HUES64 (cell line): ENCODE data around the gene NTN4.
"Not testable (repeated sequence)": the region's sequence is repeated elsewhere in the genome, so short reads cannot be mapped to it uniquely, and the experiment has no call there.

Experiments
- H3K27ac ChIP-seq: 2 replicates; pipeline ENCODE4 v1.7.0; 2013; ENCODE audit warnings: low read depth, low read length, inconsistent platforms
- H3K27me3 ChIP-seq: 2 replicates; pipeline ENCODE4 v1.6.1; 2013; ENCODE audit warnings: mild to moderate bottlenecking, low read length; ENCODE audit not compliant: insufficient read depth
- H3K36me3 ChIP-seq: 2 replicates; pipeline ENCODE4 v1.6.1; 2013; ENCODE audit warnings: mild to moderate bottlenecking, low read length; ENCODE audit not compliant: insufficient read depth
- H3K4me1 ChIP-seq: 2 replicates; pipeline ENCODE4 v1.6.1; 2013; ENCODE audit warnings: mild to moderate bottlenecking, low read length, moderate library complexity; ENCODE audit not compliant: insufficient read depth
- H3K4me3 ChIP-seq: 2 replicates; pipeline ENCODE4 v1.5.1; 2013; ENCODE audit warnings: mild to moderate bottlenecking, low read length, moderate library complexity
- H3K9ac ChIP-seq: 2 replicates; pipeline ENCODE4 v1.6.1; 2013; ENCODE audit warnings: mild to moderate bottlenecking, low read depth, low read length
- H3K9me3 ChIP-seq: 2 replicates; pipeline ENCODE4 v1.6.1; 2013; ENCODE audit warnings: low read depth, low read length; ENCODE audit not compliant: insufficient read depth
- WGBS: fragments of 150-250, 120-280 bp; methylation state at CpG from one replicate; pipeline ENCODE4 v1.1.7; 2013; ENCODE audit warnings: missing lambda C conversion rate; 5-methylcytosine and 5-hydroxymethylcytosine counted together

The NTN4 gene

GRCh38 chr12:95741635-95742034 is 48.9 kb downstream of the NTN4 start:
- Histone ChIP-seq H3K9ac (no peak overlapping the region), H3K4me3 (no peak overlapping the region), H3K4me1 (no peaks in the 10 kb centered on the region), H3K36me3 (no peaks in the 10 kb centered on the region; the same call in 1 of the 2 replicates), H3K9me3 (no peaks in the 10 kb centered on the region), H3K27me3 (no peaks in the 10 kb centered on the region), H3K27ac (no peak overlapping the region)
- 80% methylated on average over 1 of the region's 3 CpGs for WGBS

- Histone ChIP-seq H3K4me1 (no peaks in the 10 kb centered on the region), H3K9me3 (no peaks in the 10 kb centered on the region), H3K4me3 (no peak overlapping the region), H3K27ac (no peak overlapping the region), H3K27me3 (no peaks in the 10 kb centered on the region), H3K9ac (no peak overlapping the region), H3K36me3 (no peaks in the 10 kb centered on the region; the same call in 1 of the 2 replicates)
- 83% methylated on average over 1 of the region's 1 CpG for WGBS
Observed at GRCh38 chr12:95740751-95741150, 49.8 kb downstream of the NTN4 start.

GRCh38 chr12:95739561-95740313 is 50.8 kb downstream of the NTN4 start:
- Histone ChIP-seq H3K4me3 (no peak overlapping the region), H3K9me3 (no peaks in the 10 kb centered on the region), H3K9ac (no peak overlapping the region), H3K27me3 (no peaks in the 10 kb centered on the region), H3K27ac (no peak overlapping the region), H3K4me1 (no peaks in the 10 kb centered on the region), H3K36me3 (no peaks in the 10 kb centered on the region; the same call in 1 of the 2 replicates)
- WGBS = 95% methylated on average over 13 of the region's 13 CpGs

GRCh38 chr12:95738024-95738611 is 52.4 kb downstream of the NTN4 start:
- Histone ChIP-seq H3K36me3 (no peaks in the 10 kb centered on the region; the same call in 1 of the 2 replicates), H3K4me3 (no peak overlapping the region), H3K9ac (no peak overlapping the region), H3K4me1 (no peaks in the 10 kb centered on the region), H3K27ac (no peak overlapping the region), H3K9me3 (no peaks in the 10 kb centered on the region), H3K27me3 (no peaks in the 10 kb centered on the region)
- 90% methylated on average over 11 of the region's 11 CpGs for WGBS

DNA sequence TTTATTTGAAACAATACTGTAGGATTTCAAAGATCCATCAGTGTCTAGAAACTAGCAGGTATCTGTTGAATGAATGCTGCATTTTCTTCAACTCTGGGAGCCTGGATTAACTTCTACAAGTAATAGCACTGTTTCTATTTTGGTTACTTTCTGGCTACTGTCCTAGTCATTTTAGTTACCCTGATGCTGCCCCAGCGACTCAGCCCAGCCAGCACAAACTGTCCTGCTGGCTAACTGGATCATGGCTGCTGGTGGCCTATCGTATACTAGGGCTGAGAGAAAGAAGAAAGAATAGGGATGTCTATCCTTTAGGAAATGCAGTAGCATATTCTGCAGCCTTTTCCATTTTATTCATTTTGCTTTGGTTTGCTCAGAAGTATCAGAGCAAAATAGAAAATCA is 53.9 kb downstream of the NTN4 start:
- Histone ChIP-seq H3K4me1 (no peaks in the 10 kb centered on the region), H3K36me3 (no peaks in the 10 kb centered on the region; the same call in 1 of the 2 replicates), H3K27me3 (no peaks in the 10 kb centered on the region), H3K4me3 (no peak overlapping the region), H3K9me3 (no peaks in the 10 kb centered on the region), H3K9ac (no peak overlapping the region), H3K27ac (no peak overlapping the region)
- WGBS = 88% methylated on average over 2 of the region's 2 CpGs

DNA sequence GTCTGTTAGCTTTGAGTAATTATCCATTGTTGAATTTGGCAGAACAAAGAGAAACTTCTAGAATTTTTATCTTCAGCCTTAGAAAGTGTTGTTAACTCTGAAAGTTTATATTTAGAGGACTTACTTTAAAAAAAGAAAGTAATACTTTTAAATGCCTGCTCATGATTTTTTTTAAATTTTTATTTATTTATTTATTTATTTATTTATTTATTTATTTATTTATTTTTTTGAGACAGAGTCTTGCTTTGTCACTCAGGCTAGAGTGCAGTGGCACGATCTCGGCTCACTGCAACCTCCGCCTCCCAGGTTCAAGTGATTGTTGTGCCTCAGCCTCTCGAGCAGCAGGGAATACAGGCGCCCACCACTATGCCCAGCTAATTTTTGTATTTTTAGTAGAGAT is 54.8 kb downstream of the NTN4 start:
- H3K4me3 ChIP-seq = not testable (repeated sequence)

DNA sequence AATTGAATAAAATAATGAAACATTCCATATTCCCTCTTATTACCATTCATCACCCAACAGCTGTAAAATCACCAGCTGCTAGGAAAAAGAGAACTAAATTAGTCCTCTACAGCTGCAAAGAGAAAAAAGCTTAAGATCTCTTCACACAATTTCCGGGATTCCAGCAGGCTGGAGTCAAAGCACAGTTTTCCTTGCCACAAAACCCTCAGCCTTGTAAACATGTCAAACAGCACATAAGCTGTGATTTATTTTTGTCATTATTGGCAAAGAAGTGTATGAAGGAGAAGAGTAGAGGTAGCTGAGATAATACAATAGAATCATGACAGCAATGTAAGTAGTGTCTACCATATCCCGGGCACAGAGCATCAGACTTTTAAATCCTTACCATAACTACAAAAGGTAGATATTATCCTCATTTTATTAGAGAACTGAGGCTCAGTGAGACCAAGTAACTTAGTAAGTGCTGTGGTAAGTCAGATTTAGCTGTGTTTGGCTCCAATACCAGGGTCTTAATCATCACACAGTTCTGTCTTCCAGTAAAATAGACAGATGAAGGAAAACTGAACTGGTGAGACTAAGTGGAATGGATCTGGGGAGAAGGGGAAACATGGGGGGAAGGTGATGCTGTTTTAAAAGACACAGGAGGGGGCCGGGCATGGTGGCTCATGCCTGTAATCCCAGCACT is 57.3 kb downstream of the NTN4 start:
- H3K4me1 ChIP-seq = no peaks in the 10 kb centered on the region
- no peak overlapping the region for H3K9ac ChIP-seq
- no peak overlapping the region for H3K27ac ChIP-seq
- no peaks in the 10 kb centered on the region for H3K36me3 ChIP-seq
- WGBS = 91% methylated on average over 2 of the region's 3 CpGs
- no peak overlapping the region for H3K4me3 ChIP-seq
- H3K9me3 ChIP-seq = no peaks in the 10 kb centered on the region
- no peaks in the 10 kb centered on the region for H3K27me3 ChIP-seq

More for the DNA sequence above, 54.8 kb downstream of the NTN4 start:
- H3K9me3 ChIP-seq, H3K36me3 ChIP-seq, H3K4me1 ChIP-seq, H3K9ac ChIP-seq, H3K27me3 ChIP-seq, H3K27ac ChIP-seq: not testable (repeated sequence)
- 93% methylated on average over 5 of the region's 5 CpGs for WGBS

DNA sequence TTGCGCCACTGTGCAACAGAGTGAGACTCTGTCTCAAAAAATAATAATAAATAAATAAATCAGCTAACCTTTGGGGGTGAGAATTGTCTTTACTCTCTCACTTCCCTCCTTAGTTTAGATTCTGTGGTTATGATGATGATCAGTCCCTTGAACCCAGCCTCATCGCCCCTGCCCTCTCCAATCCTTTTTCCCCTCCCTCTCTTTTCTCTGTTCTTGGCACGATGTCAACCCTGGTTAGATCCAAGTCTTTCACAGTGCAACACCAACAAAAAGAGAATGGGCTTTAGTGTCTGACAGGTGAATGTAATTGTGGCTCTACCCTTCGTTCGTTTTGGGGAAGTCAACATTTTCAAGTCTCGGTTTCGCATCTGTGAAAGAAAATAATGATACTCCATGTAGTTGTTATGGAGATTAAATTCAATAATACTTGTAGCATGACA is 59.0 kb downstream of the NTN4 start:
- no peaks in the 10 kb centered on the region for H3K27me3 ChIP-seq
- no peaks in the 10 kb centered on the region for H3K4me1 ChIP-seq
- WGBS = 93% methylated on average over 6 of the region's 7 CpGs
- no peak overlapping the region for H3K4me3 ChIP-seq
- H3K27ac ChIP-seq = no peak overlapping the region
- H3K9me3 ChIP-seq = no peaks in the 10 kb centered on the region
- H3K36me3 ChIP-seq = no peaks in the 10 kb centered on the region
- H3K9ac ChIP-seq = no peak overlapping the region

GRCh38 chr12:95730457-95730856 is 60.1 kb downstream of the NTN4 start:
- Histone ChIP-seq H3K4me1 (no peaks in the 10 kb centered on the region), H3K27me3 (no peaks in the 10 kb centered on the region), H3K36me3 (no peaks in the 10 kb centered on the region), H3K9ac (no peak overlapping the region), H3K27ac (no peak overlapping the region), H3K4me3 (no peak overlapping the region), H3K9me3 (peaks cover 5% of the 10 kb centered on the region; the same call in 1 of the 2 replicates)
- WGBS = no CpG with 5 or more reads among the region's 1 CpG

DNA sequence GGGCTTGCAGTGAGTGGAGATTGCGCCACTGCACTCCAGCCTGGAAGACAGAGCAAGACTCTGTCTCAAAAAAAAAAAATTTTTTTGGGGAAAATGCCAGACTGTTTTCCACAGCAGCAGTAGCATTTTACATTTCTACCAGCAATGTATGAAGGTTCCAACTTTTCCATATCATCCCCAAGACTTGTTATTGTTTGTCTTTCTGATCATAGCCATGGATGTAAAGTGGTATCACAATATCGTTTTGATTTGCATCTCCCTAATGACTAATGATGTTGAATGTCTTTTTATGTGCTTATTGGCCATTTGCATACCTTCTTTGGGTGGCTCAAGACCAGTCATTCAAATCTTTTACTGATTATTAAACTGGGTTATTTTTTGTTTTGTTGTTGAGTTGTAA is 63.7 kb downstream of the NTN4 start:
- 90% methylated on average over 2 of the region's 2 CpGs for WGBS
- Histone ChIP-seq H3K4me1 (no peaks in the 10 kb centered on the region), H3K36me3 (no peaks in the 10 kb centered on the region), H3K9ac (no peak overlapping the region), H3K4me3 (no peak overlapping the region), H3K27me3 (no peaks in the 10 kb centered on the region), H3K27ac (no peak overlapping the region), H3K9me3 (peaks cover 5% of the 10 kb centered on the region; the same call in 1 of the 2 replicates)

DNA sequence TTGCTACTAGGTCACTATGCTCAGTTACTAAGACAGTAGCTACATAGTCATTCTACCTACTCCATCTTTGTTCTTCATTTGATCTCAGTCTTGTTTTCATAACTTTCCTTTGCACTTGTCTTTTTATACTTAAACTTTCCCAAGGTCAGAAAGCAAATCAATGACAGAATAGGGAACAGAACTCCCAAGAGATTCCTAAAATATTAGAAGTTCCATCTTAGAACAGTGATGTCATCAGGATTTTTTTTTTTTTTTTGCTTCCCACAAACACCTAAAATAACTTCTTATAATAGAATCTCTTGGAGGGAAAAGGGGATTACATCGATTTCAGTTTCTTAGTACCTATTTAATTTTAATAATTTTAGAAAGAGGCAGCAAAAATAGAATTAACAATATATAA is 65.8 kb downstream of the NTN4 start:
- H3K9me3 ChIP-seq = peaks cover 5% of the 10 kb centered on the region; the same call in 1 of the 2 replicates
- no peak overlapping the region for H3K27ac ChIP-seq
- peaks cover 5% of the 10 kb centered on the region for H3K4me1 ChIP-seq
- H3K9ac ChIP-seq = no peak overlapping the region
- no peak overlapping the region for H3K4me3 ChIP-seq
- H3K36me3 ChIP-seq = no peaks in the 10 kb centered on the region
- no CpG with 5 or more reads among the region's 1 CpG for WGBS
- no peaks in the 10 kb centered on the region for H3K27me3 ChIP-seq
